HG03196 (cell line): ENCODE results near the gene PRKCH.
A peak's percentile ranks its signal among the peaks of the same experiment; 100 is the strongest.
"Not testable (repeated sequence)": the region's sequence is repeated elsewhere in the genome, so short reads cannot be mapped to it uniquely, and the experiment has no call there.

ENCODE experiments used
- ATAC-seq: cut with Tn5 transposase; IDR thresholded peaks from one replicate; pipeline ENCODE4 v1.9.1; 2021; ENCODE audit not compliant: unreplicated experiment

PRKCH gene

DNA sequence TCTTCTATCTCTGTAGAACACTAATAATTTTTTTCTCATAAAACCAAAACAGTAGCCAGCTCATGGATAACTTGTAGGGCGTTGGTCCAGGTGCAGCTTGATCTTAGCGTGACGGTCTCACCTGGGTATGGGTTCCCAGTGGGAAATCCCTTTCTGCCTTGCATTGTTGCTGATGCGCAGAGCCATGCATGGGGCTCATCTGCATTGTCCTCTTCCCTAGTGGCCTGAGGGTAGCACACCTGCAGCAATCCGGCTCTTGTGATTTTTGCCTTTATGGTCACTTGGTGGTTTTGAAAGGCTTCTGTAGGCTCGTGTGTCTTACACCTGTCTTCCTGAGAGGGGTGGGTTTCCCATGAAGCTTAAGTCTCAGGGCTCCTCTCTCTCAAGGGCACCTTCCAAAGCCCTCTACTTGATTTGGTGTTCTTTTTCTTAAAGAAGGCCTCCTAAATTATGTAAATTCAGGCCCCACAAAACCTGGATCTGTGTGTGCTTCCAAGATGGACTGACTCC lies 130.6 kb downstream of the PRKCH start:
- no peak for ATAC-seq

DNA sequence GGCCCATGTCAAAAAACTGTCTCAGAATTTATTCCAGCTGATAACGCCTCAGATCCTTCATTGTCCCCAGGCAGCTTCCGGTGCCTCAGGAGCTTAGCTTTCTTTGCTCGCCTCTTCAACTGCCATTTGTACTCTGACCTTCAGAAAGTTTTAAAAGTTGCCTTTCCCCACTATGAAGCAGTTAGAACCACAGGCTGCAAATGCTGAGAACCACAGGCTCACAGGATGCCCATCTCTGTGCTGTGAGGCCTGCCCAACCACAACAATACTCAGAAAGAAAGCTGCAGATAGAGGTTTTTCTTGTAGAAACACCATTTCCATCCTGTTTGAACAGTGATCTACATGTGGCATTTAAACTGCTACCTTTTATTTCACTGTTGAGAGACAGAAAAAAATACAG lies 131.1 kb downstream of the PRKCH start:
- ATAC-seq = no peak

DNA sequence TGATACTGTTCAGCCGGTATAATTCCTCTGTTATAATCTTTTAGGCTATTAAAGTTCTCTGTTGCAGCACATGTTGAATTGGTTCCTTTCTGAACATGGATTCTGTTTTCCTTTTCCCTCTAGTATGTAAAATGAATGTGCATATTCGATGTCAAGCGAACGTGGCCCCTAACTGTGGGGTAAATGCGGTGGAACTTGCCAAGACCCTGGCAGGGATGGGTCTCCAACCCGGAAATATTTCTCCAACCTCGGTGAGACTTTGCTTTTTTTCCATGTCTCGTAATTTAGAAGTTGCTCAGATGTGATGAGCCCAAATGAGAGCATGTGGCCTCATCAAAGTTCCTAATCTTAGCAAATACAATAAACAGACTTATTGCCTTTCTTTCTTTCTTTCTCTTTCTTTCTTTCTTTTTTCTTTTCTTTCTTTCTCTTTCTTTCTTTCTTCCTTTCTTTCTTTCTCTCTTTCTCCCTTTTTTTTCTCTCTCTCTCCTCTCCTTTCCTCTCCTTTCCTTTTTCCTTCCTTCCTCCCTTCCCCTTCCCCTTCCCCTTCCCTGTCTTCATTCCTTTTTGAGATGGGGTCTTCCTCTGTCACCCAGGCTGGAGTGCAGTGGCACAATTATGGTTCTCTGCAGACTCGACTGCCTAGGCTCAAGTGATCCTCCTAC lies 131.9 kb downstream of the PRKCH start:
- no peak for ATAC-seq

DNA sequence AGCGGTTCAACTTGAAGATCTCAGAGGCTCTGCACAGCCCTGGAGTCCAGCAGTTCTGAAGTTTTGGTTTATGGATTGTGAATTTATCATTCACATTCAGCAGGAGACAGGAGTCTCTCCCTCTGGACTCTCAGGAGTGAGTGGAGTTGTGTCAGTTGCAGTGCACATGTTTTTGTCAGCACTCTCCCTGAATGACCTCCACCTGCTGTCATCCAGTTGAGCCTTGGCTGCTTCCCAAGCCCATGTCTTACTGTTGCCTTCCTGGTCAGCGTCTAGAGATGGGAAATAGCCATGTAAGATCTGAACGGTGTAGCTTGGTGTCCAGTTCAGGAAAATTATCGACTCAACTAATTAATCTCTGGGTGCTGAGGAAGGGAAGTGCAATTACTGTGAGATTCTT lies 133.2 kb downstream of the PRKCH start:
- no peak for ATAC-seq

DNA sequence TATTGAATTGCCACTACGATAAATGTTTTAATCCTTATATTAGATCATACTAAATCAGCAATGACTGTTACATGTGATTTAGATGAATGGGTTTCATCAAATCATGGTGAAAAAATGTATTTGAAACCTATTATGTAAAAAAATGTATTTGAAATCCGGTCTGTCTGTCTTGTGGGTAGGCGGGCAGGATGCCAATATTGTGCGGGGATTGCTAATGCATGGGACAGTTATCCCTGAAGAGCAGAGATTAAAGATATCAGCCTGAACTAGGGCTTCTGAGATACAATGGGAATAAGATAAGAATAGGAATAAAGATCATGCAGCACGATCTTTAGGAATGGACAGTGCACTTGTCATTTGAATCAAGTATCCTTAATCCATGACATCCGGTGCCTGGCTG lies 134.0 kb downstream of the PRKCH start:
- ATAC-seq = no peak

DNA sequence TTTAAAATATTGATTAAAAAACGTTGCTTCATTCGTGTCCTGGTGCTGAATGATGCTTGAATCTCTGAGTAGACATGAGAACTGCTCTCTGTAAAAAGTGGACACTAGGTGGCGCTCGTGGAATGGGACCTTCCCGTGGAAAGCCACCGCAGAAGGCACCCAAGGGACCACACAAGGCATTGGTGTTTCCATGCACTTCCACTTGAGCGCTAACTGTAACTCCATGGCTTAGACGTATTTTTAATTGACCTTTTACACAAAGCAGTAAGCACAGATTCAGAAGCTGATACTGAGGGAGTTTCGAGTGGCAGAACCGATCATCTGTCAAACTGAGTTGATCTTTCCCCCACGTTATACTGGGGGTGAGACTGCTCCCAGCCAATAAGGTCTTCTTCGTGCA lies 135.3 kb downstream of the PRKCH start:
- peak; percentile 80 for ATAC-seq

DNA sequence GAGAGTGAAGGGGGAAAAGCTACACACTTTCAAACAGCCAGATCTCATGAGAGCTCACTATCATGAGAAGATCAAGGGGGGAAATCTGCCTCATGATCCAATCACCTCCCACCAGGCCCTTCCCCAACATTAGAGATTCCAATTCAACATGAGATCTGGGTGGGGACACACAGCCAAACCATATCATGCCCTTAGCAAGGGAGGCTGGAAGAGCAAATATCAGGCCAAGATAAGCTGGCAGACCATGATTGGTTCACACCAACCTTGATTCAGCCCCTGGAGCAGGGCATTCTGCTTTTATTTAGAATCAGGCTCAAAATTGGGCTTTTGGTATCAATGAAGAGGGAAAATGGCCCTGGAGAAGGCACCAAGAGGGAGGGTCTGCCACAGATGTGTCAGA lies 137.4 kb downstream of the PRKCH start:
- ATAC-seq = no peak

DNA sequence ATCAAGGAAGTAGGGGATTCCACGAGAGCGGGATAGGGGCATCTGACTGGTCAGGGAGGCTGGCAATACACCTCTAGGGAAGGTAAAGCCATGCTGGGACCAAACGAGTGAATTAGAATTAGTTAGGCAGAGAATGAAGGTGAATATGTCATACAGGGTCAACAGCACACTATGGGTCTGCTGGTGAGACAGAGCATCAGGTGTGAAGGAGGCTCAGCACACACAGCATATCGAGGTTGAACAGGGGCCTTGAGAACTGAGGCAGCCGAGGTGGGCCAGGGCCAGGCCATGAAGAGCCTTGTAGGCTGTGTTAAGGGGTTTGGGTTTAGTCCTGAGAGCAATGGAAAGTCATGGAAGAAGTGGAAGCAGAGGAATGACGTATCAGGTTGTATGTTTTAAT lies 137.8 kb downstream of the PRKCH start:
- no peak for ATAC-seq

DNA sequence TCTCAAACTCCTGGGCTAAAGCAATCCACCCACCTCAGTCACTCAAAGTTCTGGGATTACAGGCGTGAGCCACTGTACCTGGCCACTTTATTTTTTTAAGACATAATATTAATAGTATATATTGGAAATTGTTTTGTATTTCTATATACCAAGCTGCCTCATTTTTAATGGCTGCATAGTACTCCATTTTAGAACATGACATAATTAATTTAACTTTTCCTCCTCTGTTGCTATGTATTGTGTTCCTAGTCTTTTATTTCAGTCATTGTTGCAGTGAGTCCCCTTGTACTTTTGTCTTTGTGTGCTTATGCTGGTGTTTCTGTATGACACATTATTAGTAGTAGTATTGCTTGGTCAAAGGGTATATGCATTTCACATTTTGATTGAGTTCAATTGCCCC lies 138.7 kb downstream of the PRKCH start:
- no peak for ATAC-seq

DNA sequence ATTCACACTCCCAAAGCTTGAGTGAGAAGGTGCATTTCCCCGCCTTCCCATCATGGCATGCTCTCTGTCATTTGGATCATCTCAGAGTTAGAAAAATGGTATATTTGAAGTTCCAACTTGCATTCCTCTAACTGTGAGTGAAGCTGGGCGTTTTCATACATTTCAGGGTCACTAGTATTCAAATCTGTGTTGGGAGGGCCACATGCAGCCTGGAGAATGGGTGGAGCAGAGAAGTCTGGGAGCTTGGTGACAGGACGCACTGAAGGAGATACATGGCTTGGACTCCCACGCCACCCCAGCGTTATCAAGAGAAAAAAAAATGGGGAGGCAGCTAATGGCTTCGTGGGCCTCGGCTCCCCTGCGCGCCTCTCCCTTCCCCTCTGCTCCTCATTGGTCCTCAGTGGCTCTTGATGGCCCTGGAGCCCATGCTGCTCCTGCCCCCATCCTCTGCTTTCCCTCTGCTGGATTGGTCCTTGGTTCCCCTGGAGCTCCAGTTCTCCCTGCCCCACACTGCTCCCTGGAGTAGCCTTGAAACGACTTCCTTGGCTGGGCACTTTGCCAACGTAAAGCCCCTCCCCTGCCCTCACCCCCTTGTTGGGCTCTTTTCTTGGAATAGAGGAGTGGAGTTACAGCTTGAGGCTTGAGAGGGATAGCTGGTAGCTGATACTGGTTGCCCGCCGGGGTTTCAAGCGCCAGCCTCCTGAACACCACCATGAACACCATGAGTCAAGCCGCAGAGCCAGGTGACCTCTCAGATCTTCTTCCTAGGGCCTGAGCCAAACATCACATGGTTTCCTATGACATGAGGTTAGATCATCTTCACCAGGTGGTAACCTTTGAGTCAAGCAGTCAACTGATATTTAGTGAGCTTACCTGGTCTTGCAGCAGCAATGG lies 139.6 kb downstream of the PRKCH start:
- ATAC-seq = no peak

DNA sequence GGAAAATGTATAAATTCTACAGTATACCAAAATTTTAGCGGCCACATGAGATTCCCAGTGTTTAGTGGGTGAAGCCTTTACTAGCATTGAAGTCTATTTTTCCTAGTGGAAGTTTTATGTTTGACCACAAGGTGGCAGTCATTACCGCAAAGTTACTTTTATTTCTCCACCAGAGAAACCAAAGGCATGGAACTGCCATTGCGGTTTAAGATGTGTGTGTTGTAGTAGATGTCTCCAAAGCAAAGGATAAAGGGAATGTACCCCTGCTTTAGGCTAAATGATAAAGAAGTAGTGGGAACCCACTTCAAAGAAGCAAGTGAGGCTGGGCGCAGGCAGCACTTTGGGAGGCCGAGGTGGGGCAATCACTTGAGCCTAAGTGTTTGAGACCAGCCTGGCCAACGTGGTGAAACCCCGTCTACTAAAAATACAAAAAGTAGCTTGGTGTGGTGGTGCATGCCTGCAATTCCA lies 140.5 kb downstream of the PRKCH start:
- ATAC-seq = no peak

DNA sequence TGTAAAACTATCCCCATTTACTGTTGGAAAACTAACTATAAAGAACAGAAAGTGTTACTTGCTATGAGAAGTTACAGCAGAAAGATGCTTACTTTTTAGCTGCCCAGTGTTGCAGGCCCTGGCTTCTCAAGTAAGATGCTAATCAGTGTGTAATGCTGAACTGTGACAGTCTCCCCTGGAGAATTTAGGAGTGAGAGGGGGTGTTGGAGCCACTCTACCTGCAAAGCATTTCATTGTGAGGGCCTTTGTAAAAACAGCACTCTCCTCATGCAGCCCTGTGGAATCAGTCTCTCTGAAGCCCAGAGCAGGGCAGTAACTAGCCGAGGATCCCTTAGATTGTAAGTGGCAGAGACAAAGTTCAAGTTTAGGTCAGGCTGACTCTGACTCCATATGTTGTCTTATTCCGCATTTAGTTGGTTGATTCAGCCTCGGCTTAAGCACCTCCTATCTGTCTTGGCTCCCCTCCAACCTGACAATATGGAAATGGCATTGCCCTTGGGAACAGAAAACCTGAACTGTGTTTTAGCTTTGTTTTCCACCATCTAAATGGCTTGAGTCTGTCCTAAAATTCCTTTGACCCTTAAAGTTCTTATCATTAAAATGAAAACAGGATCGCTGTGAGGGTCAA lies 141.3 kb downstream of the PRKCH start:
- no peak for ATAC-seq

DNA sequence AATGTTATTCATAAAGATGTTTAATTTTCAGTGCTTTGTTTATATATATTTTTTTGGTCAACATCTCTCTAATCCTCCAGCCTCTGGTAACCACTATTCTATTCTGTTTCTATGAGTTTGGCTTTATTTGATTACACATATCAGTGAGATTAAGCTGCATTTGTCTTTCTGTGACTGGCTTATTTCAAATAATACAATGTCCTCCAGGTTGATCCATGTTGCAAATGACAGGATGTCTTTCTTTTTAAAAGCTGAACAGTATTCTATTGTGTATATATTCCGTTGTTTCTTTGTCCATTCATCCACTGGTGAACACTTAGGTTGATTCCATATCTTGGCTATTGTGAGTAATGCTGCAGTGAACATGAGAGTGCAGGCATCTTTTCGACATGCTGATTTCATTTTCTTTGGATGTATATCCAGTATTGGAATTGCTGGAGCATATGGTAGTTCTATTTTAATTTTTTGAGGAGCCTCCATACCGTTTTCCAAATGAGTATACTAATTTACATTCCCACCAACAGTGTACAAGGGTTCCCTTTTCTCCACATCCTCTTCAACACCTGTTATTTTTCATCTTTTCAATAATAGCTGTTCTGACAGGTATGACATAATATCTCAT lies 142.4 kb downstream of the PRKCH start:
- ATAC-seq = no peak

DNA sequence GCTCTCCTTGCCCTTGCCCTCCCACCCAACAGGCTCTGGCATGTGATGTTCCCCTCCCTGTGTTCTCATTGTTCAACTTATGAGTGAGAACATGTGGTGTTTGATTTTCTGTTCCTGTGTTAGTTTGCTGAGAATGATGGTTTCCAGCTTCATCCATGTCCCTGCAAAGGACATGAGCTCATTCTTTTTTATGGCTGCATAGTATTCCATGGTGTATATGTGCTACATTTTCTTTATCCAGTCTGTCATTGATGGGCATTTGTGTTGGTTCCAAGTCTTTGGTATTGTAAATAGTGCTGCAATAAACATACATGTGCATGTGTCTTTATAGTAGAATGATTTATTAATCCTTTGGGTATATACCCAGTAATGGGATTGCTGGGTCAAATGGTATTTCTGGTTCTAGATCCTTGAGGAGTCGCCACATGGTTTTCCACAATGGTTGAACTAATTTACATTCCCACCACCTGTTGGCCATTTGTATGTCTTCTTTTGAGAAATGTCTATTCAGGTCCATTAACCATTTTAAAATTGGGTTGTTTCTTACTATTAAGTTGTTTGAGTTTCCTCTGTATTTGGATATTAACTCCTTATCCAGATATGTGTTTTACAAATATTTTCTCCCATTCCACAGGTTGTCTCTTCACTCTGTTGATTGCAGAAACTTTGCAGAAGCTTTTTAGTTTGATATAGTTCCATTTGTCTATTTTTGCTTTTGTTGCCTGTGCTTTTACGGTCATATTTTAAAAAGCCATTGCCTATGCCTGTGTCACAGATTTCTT lies 143.4 kb downstream of the PRKCH start:
- not testable (repeated sequence) for ATAC-seq

DNA sequence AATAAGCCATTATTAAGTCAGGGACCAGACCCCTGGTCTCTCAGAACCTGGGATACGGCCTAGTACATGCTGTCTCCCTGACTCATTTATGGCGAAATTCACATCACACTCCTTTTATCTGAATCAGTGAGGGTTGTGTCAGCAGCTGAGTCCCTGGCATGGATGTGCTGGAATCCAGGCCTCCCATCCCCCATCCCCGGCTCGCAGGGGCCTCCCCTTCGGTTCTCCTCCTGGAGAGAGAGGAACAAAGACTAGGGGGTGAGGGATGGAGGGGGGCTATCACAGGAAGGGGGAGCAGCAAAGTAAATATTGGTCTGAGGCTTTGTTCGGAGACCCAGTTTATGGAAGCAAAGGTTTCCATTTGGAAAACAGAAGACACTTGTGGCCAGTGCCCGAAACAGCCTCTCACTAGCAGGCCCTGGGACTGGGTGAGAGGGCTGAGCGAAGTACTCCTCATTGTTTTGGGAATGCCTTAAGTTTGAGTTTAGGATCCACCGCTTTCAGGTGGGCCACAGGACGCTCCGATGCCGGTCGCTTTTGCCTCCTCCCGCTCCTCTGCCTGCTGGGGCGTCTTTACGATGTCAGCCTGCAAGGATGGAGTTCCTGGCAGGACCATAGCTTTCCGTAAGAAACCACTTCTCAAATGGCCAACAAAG lies 145.0 kb downstream of the PRKCH start:
- no peak for ATAC-seq

DNA sequence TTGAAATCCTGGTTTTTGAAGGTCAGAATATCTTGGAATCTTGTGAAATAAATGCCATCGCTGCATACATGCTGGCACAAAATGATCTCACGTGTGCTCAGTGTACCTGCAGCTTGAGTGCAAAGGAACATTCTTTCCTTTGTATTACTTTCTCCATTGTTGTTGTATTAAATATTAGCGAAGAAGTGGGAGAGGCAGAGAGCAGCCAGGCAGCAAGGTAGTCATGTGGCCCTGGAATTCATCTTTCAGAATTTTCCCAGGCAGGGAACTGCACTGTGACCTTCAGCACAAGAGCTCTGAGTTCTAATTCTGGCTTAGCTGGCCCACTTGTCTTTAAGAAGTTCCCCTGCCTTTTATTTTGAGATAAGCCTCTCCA lies 145.5 kb downstream of the PRKCH start:
- no peak for ATAC-seq

DNA sequence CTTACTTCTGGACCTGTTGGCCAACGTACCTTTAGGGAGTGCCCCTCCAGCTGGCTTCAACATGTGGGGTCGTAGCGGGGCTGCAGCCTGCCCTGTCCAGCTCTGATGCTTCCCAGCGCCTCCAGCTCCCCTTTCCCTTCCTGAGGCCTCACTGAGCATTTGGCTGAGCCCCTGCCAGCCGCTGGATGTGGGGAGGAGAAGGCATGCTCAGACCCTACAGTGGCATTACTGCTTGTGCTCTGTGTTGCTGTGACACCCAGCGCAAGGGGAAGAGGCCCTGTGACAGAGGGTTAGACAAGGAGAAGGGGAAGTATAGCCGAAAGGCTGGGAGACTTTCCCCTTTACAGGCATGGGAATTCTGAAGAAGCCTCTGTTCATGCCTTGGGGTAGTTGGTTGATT lies 145.9 kb downstream of the PRKCH start:
- no peak for ATAC-seq

DNA sequence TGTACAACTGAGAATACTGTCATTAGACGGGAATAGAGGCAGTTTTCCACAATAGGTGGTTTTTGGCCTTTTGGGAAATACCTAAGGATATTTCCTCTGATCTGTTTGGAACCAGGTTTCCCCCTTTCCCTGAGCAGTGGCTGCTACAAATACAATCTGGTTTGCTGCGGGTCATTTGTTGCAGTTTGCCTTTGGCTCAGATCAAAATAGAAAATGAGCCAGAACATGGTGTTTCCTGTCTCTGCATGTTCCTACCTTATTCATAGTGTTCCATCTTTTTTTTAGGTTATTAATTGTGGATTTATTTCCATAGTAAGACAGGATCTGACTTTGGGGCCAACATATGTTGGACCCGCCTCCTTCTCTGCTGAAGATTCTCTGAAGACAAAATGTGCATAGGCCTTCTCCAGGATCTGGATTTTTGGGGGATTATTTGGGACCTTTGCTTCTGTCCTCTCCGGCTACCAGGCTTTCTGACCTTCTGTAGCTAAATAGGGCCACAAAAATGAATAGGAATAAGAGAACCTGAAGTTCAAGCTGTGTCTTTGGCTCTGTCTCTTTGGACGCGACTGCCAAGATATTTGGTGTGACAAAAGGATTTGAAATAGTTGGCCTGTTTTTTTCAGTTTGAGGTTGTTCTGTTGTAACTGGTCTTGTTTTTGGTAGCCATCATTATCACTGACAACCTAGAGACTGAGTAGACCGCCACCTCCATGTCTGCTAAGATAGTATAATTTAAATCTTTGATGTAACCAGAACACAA lies 146.9 kb downstream of the PRKCH start:
- ATAC-seq = no peak

DNA sequence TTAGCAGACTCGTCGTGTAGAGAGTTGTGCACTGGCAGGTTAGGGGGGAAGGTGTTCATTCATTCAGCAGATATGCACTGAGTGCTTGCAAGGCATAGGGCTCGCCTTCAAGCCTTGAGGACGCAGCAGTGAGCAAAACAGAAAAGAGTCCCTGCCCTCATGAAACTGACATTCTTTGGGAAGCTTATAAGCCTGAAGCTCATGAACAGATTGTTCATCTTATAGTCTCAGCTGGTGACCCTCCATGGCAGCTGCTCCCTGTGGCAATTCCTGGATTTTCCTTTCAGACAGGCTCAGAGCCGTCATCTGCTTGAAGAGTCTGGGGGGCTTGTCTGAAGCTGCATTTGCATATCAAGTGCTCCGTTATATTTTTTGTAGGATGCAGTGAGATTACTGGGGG lies 148.4 kb downstream of the PRKCH start:
- no peak for ATAC-seq
